ENCODE measurements around the gene KRTDAP.

GRCh38 chr19:35511337-35511736, 21.1 kb upstream of the KRTDAP start:
- TF ChIP-seq CTCF (IDR thresholded peaks at IDR 0.05; ENCODE audit: insufficient read depth, low read depth, low read length) (no peak), EZH2 (IDR thresholded peaks at IDR 0.05; ENCODE audit: insufficient read depth, low read length) (no peak)

Data from astrocyte (in vitro differentiated cells and primary cell).